GM12872 (cell line): ENCODE results near the gene LNP1.

Experiments
- TF ChIP-seq, protein P1 (sequence below): IDR thresholded peaks from 3 replicates; pipeline ENCODE4 v1.5.1; 2011; ENCODE audit warnings: low read depth, mild to moderate bottlenecking, low read length, moderate library complexity; ENCODE audit not compliant: insufficient read depth

Gene LNP1

DNA sequence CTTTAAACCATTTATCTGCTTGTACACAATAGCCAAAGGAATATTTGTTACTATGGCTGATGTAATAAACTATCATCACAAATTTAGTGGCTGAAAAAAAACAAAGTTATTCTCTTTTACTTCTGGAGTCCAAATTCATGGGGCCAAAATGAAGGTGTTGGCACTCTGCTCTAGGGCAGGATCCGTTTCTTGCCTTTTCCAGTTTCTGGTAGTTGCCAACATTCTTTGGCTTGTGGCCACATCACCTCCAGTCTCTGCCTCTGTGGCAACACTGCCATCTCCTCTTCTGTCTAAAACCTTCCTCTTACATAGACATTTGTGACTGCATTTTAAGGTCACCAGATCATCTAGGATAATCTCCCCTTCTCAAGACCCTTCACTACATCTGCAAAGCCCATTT, 39.4 kb upstream of the LNP1 start:
- TF ChIP-seq, protein P1, sequence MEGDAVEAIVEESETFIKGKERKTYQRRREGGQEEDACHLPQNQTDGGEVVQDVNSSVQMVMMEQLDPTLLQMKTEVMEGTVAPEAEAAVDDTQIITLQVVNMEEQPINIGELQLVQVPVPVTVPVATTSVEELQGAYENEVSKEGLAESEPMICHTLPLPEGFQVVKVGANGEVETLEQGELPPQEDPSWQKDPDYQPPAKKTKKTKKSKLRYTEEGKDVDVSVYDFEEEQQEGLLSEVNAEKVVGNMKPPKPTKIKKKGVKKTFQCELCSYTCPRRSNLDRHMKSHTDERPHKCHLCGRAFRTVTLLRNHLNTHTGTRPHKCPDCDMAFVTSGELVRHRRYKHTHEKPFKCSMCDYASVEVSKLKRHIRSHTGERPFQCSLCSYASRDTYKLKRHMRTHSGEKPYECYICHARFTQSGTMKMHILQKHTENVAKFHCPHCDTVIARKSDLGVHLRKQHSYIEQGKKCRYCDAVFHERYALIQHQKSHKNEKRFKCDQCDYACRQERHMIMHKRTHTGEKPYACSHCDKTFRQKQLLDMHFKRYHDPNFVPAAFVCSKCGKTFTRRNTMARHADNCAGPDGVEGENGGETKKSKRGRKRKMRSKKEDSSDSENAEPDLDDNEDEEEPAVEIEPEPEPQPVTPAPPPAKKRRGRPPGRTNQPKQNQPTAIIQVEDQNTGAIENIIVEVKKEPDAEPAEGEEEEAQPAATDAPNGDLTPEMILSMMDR, result no peak

- TF ChIP-seq, protein P1, result no peak
Measured at GRCh38 chr3:100364421-100364820, 36.9 kb upstream of the LNP1 start.

DNA sequence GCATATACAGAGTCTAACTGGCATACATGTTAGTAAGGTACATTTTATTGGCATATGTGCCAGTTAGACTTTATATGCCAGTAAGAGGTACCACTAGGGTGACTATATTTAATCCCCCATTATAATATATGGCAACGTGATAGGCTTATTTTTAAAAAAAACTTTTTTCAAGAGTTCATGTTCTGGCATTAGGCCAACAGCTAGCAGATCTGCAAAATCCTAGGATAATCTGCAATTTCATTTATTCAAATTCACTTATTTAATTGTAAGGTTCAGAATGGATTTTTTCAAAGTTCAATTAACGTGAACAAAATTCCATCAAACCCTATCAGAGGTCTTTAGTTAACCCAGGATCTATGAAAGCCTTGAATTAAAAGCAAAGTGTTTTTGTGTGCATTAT, 34.9 kb upstream of the LNP1 start:
- TF ChIP-seq, protein P1, result no peak

GRCh38 chr3:100368441-100368840, 32.9 kb upstream of the LNP1 start:
- TF ChIP-seq, protein P1, result no peak

- TF ChIP-seq, protein P1, result no peak
Measured at GRCh38 chr3:100370756-100371155, 30.6 kb upstream of the LNP1 start.

GRCh38 chr3:100374521-100374920, 26.8 kb upstream of the LNP1 start:
- TF ChIP-seq, protein P1, result no peak

DNA sequence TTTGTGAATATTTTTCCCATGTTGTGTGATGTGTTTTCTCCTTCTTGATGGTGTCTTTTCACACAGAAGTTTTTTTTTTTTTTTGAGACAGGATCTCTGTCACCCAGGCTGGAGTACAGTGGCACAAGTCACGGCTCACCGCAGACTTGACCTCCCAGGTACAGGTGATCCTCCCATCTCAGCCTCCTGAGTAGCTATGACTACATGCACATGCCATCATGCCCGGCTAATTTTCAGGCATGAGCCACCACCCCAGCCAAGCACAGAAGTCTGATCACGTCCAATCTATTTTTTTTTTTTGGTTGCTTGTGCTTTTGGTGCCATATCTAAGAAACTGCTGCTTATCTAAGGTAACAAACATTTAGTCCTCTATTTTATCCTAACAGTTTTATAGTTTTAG, 25.0 kb upstream of the LNP1 start:
- TF ChIP-seq, protein P1, result no peak
